Measurements from ENCODE around the gene GALNT2. TPM values are rescaled to one million over a fixed set of nuclear protein-coding genes. Genes with fewer than 3 reads are reported as not detected.

The GALNT2 gene
- total and polyA plus RNA-seq, 2 experiments from 2014 or later: 96.7 to 143 TPM

DNA sequence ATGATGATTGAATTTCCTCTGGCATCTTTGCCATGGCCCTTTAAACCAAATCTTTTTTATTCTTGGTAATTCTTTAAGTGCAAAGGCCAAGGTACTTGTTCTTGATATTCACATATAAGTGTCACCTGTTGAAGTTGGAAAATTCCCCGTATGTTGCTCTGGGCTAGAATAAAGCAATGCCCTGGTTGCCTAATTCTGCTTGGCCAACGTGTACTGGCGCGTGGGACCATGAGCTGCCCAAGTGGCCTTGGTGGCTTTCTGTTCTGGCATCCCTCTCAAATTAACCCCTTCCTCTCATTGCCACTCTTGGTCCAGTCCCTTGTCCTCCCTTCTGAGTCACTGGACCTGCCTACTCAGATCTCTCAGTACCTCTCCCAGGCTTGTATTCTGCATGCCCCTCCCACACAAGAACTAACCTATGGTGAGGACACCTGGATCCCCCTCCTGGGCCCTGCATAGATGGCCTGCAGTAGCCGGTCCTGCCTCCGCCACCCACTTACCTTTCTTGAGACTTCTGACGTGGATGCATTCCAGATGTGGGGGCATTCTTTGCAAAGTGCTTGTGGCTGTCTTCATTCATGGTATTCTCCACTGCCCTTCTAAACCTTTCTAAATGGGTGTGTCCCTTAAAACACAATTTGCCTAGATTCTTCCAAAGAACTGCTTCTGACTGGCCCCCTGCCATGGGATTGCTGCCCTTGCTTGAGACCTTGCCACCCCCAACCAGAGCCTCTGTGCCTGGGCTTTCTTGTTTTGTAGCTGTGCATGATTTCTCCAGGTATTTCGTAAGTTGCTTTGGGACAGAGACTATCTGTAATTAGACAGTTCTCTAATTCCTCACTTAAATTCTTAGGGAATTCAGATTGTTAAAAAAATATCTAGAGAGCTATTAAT lies 152.4 kb downstream of the GALNT2 start:
- Histone ChIP-seq H3K4me2 (no peak overlapping the region), H3K9me2 (replicated peaks; ENCODE audit: insufficient read depth) (no peaks in the 10 kb centered on the region), H2AFZ (no peak overlapping the region), H3K9me3 (ENCODE audit: low read depth) (no peaks in the 10 kb centered on the region), H3K27ac (no peak overlapping the region), H3K27me3 (no peaks in the 10 kb centered on the region), H3K4me1 (ENCODE audit: insufficient read depth) (peaks cover 10% of the 10 kb centered on the region), H3K4me3 (no peak overlapping the region), H4K20me1 (ENCODE audit: insufficient read depth, poor library complexity, severe bottlenecking) (no peaks in the 10 kb centered on the region), H3K79me2 (peaks cover 12% of the 10 kb centered on the region), H3K36me3 (replicated peaks; ENCODE audit: insufficient read depth, low read depth) (no peaks in the 10 kb centered on the region)
- DNase-seq (ENCODE audit: low spot score): no peak
- 84% methylated on average over 8 of the region's 8 CpGs for WGBS (ENCODE audit: low lambda C conversion rate, missing lambda C conversion rate)
- TF ChIP-seq EZH2 (IDR thresholded peaks at IDR 0.05; ENCODE audit: borderline replicate concordance): no peak
- TF ChIP-seq EZH2phosphoT487 (IDR thresholded peaks at IDR 0.05; ENCODE audit: low read depth, severe bottlenecking, unreplicated experiment): no peak
- TF ChIP-seq, protein P1, sequence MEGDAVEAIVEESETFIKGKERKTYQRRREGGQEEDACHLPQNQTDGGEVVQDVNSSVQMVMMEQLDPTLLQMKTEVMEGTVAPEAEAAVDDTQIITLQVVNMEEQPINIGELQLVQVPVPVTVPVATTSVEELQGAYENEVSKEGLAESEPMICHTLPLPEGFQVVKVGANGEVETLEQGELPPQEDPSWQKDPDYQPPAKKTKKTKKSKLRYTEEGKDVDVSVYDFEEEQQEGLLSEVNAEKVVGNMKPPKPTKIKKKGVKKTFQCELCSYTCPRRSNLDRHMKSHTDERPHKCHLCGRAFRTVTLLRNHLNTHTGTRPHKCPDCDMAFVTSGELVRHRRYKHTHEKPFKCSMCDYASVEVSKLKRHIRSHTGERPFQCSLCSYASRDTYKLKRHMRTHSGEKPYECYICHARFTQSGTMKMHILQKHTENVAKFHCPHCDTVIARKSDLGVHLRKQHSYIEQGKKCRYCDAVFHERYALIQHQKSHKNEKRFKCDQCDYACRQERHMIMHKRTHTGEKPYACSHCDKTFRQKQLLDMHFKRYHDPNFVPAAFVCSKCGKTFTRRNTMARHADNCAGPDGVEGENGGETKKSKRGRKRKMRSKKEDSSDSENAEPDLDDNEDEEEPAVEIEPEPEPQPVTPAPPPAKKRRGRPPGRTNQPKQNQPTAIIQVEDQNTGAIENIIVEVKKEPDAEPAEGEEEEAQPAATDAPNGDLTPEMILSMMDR (IDR thresholded peaks at IDR 0.05; ENCODE audit: poor library complexity): no peak

DNA sequence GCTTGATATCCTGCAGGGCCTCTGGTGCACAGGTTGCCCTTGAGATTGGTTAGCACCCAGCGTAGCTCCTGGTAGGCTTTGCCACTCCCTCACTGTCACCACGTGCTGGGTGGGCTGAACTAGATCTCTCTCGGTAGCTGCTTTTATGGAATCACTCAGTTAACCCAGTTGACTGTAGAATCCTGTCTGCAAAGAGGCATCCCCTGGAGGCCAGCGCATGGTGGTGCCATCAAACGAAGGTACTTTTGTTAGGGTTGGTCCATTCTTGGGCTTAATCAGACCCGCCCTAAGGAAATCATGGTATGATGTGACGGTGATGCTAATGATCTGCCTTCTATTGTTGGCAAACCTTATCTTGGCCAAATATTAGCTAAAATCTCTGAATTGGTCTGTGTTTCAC lies 153.4 kb downstream of the GALNT2 start:
- H3K9me2 ChIP-seq (replicated peaks; ENCODE audit: insufficient read depth): no peaks in the 10 kb centered on the region
- TF ChIP-seq EZH2 (IDR thresholded peaks at IDR 0.05; ENCODE audit: borderline replicate concordance) (no peak), EZH2phosphoT487 (IDR thresholded peaks at IDR 0.05; ENCODE audit: low read depth, severe bottlenecking, unreplicated experiment) (no peak)
- TF ChIP-seq, protein P1 (IDR thresholded peaks at IDR 0.05; ENCODE audit: poor library complexity): no peak
- DNase-seq (ENCODE audit: low spot score): no peak
- H3K27ac ChIP-seq: no peak overlapping the region
- H3K9me3 ChIP-seq (ENCODE audit: low read depth): no peaks in the 10 kb centered on the region
- peaks cover 13% of the 10 kb centered on the region for H3K79me2 ChIP-seq
- H4K20me1 ChIP-seq (ENCODE audit: insufficient read depth, poor library complexity, severe bottlenecking): peaks cover 2% of the 10 kb centered on the region
- H3K4me1 ChIP-seq (ENCODE audit: insufficient read depth): peaks cover 6% of the 10 kb centered on the region
- no peaks in the 10 kb centered on the region for H3K36me3 ChIP-seq (replicated peaks; ENCODE audit: insufficient read depth, low read depth)
- WGBS (ENCODE audit: low lambda C conversion rate, missing lambda C conversion rate): 79% methylated on average over 7 of the region's 7 CpGs
- H3K4me3 ChIP-seq: no peak overlapping the region
- no peaks in the 10 kb centered on the region for H3K27me3 ChIP-seq
- no peak overlapping the region for H3K4me2 ChIP-seq
- no peak overlapping the region for H2AFZ ChIP-seq

DNA sequence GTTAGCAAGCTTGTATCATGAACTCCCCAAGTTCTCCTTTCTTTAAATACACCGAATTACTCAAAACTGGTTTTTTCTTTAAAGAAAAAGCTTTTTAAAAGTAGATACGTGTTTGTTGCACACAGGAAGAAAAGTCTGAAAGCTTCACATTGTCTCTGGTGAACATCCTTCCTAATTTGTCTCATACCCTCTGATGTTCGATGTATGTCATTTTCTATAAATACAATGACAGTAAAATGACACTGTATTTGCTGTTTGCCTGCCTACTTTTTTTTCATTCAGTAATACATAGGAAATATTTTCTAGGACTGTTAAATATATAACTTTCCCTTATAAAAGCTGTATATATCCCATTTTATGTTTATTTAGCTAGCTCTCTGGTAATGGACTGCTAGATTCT lies 153.9 kb downstream of the GALNT2 start:
- Histone ChIP-seq H2AFZ (no peak overlapping the region), H3K4me2 (no peak overlapping the region), H3K27me3 (no peaks in the 10 kb centered on the region), H3K9me2 (replicated peaks; ENCODE audit: insufficient read depth) (no peaks in the 10 kb centered on the region), H4K20me1 (ENCODE audit: insufficient read depth, poor library complexity, severe bottlenecking) (peaks cover 2% of the 10 kb centered on the region), H3K4me3 (no peak overlapping the region), H3K4me1 (ENCODE audit: insufficient read depth) (peaks cover 2% of the 10 kb centered on the region), H3K79me2 (peaks cover 13% of the 10 kb centered on the region), H3K9me3 (ENCODE audit: low read depth) (no peaks in the 10 kb centered on the region), H3K27ac (no peak overlapping the region), H3K36me3 (replicated peaks; ENCODE audit: insufficient read depth, low read depth) (no peaks in the 10 kb centered on the region)
- WGBS (ENCODE audit: low lambda C conversion rate, missing lambda C conversion rate): 83% methylated on average over 3 of the region's 3 CpGs
- TF ChIP-seq, protein P1 (IDR thresholded peaks at IDR 0.05; ENCODE audit: poor library complexity): no peak
- no peak for TF ChIP-seq EZH2 (IDR thresholded peaks at IDR 0.05; ENCODE audit: borderline replicate concordance)
- TF ChIP-seq EZH2phosphoT487 (IDR thresholded peaks at IDR 0.05; ENCODE audit: low read depth, severe bottlenecking, unreplicated experiment): no peak
- DNase-seq (ENCODE audit: low spot score): no peak
